Pulmonary artery endothelial cell (primary cell): Measurements from ENCODE around the gene MSH6. TPM values are rescaled to one million over a fixed set of nuclear protein-coding genes. Genes with fewer than 3 reads are reported as not detected.

Experiments used
- DNase-seq: peaks from one replicate; pipeline ENCODE4 v3.0.0-alpha.2; 2011; ENCODE audit warnings: low read depth, low spot score
- total RNA-seq: library from RNA; depleted of rRNA; stranded (reverse); fragments of >200 nt; gene quantifications from 2 replicates; pipeline ENCODE4 v1.2.3, GENCODE V29; 2014

MSH6 gene
- total RNA-seq, 1 donor from 2014 or later = 47.2 TPM

- no peak for DNase-seq
Observed at GRCh38 chr2:47778698-47779425, 4.1 kb upstream of the MSH6 start.

GRCh38 chr2:47779426-47779790 is 3.5 kb upstream of the MSH6 start:
- no peak for DNase-seq

GRCh38 chr2:47782381-47782670 is 619 bp upstream of the MSH6 start:
- DNase-seq = no peak

- no peak for DNase-seq
Observed at GRCh38 chr2:47783486-47784351, 774 bp downstream of the MSH6 start.

- no peak for DNase-seq
Observed at GRCh38 chr2:47784352-47784851, 1.5 kb downstream of the MSH6 start.

GRCh38 chr2:47785986-47786385 is 3.0 kb downstream of the MSH6 start:
- DNase-seq = no peak

GRCh38 chr2:47796090-47796697 is 13.2 kb downstream of the MSH6 start:
- no peak for DNase-seq

GRCh38 chr2:47798631-47799030 is 15.7 kb downstream of the MSH6 start:
- DNase-seq = no peak

GRCh38 chr2:47799031-47799609 is 16.2 kb downstream of the MSH6 start:
- DNase-seq = no peak

GRCh38 chr2:47801118-47801517 is 18.2 kb downstream of the MSH6 start:
- DNase-seq = no peak

GRCh38 chr2:47803363-47803762 is 20.4 kb downstream of the MSH6 start:
- DNase-seq = no peak

- DNase-seq = no peak
Observed at GRCh38 chr2:47803770-47804169, 20.8 kb downstream of the MSH6 start.

GRCh38 chr2:47805850-47806249 is 22.9 kb downstream of the MSH6 start:
- DNase-seq = no peak

- no peak for DNase-seq
Observed at GRCh38 chr2:47808614-47809013, 25.7 kb downstream of the MSH6 start.

GRCh38 chr2:47809903-47810302 is 27.0 kb downstream of the MSH6 start:
- DNase-seq = no peak

GRCh38 chr2:47810850-47811249 is 27.9 kb downstream of the MSH6 start:
- no peak for DNase-seq

GRCh38 chr2:47811668-47812067 is 28.7 kb downstream of the MSH6 start:
- DNase-seq = no peak

- DNase-seq = no peak
Observed at GRCh38 chr2:47815764-47816163, 32.8 kb downstream of the MSH6 start.

- DNase-seq = no peak
Observed at GRCh38 chr2:47818777-47819176, 35.8 kb downstream of the MSH6 start.

GRCh38 chr2:47819834-47820233 is 36.9 kb downstream of the MSH6 start:
- no peak for DNase-seq

GRCh38 chr2:47822518-47822917 is 39.6 kb downstream of the MSH6 start:
- no peak for DNase-seq

GRCh38 chr2:47833516-47833968 is 50.6 kb downstream of the MSH6 start:
- DNase-seq = no peak
